ENCODE data around the gene CPZ. TPM values are rescaled to one million over a fixed set of nuclear protein-coding genes. Genes with fewer than 3 reads are reported as not detected.

The CPZ gene
- total RNA-seq, 1 donor from 2014 or later: not detected

GRCh38 chr4:8647094-8647570 is 54.6 kb downstream of the CPZ start:
- H3K4me2 ChIP-seq: peak overlapping the region; percentile 29
- no peaks in the 10 kb centered on the region for H3K9me3 ChIP-seq (ENCODE audit: low read depth)
- H3K9me3 Mint-ChIP-seq: no peaks in the 10 kb centered on the region
- H3K9ac ChIP-seq: no peak overlapping the region
- H3K4me3 Mint-ChIP-seq: no peak overlapping the region
- H3K36me3 Mint-ChIP-seq: no peaks in the 10 kb centered on the region
- H3K27me3 Mint-ChIP-seq (ENCODE audit: insufficient read depth, low read depth): peaks cover 22% of the 10 kb centered on the region
- no peak overlapping the region for H2AFZ ChIP-seq (replicated peaks)
- no peaks in the 10 kb centered on the region for H3F3A ChIP-seq (ENCODE audit: low read depth)
- peaks cover 29% of the 10 kb centered on the region for H3K4me1 ChIP-seq
- H3K27ac Mint-ChIP-seq: no peak overlapping the region
- no peaks in the 10 kb centered on the region for H3K79me2 ChIP-seq (ENCODE audit: low read depth)
- DNase-seq (ENCODE audit: low spot score): no peak
- H3K4me1 Mint-ChIP-seq: peaks cover 26% of the 10 kb centered on the region
- no peak for TF ChIP-seq CTCF (IDR thresholded peaks at IDR 0.05)
- TF ChIP-seq EZH2phosphoT487 (IDR thresholded peaks at IDR 0.05): no peak
- no peak for TF ChIP-seq EZH2 (IDR thresholded peaks at IDR 0.05)
- no peak overlapping the region for H3K4me3 ChIP-seq
- H3K27me3 ChIP-seq: no peaks in the 10 kb centered on the region
- H3K36me3 ChIP-seq: no peaks in the 10 kb centered on the region
- H4K20me1 ChIP-seq (ENCODE audit: low read depth): no peaks in the 10 kb centered on the region
- H3K27ac ChIP-seq: no peak overlapping the region

GRCh38 chr4:8647626-8648025 is 55.1 kb downstream of the CPZ start:
- H3K36me3 ChIP-seq: no peaks in the 10 kb centered on the region
- H4K20me1 ChIP-seq (ENCODE audit: low read depth): no peaks in the 10 kb centered on the region
- H3K4me1 ChIP-seq: peaks cover 29% of the 10 kb centered on the region
- H3K4me3 ChIP-seq: no peak overlapping the region
- TF ChIP-seq CTCF (IDR thresholded peaks at IDR 0.05) (no peak), EZH2 (IDR thresholded peaks at IDR 0.05) (no peak), EZH2phosphoT487 (IDR thresholded peaks at IDR 0.05) (no peak)
- no peaks in the 10 kb centered on the region for H3K27me3 ChIP-seq
- no peak overlapping the region for H3K9ac ChIP-seq
- no peak for DNase-seq (ENCODE audit: low spot score)
- Mint-ChIP-seq H3K27ac (no peak overlapping the region), H3K36me3 (no peaks in the 10 kb centered on the region), H3K27me3 (ENCODE audit: insufficient read depth, low read depth) (peaks cover 23% of the 10 kb centered on the region), H3K4me3 (no peak overlapping the region), H3K9me3 (no peaks in the 10 kb centered on the region), H3K4me1 (peaks cover 26% of the 10 kb centered on the region)
- H3K79me2 ChIP-seq (ENCODE audit: low read depth): no peaks in the 10 kb centered on the region
- H3K4me2 ChIP-seq: no peak overlapping the region
- H2AFZ ChIP-seq (replicated peaks): no peak overlapping the region
- no peak overlapping the region for H3K27ac ChIP-seq
- H3F3A ChIP-seq (ENCODE audit: low read depth): no peaks in the 10 kb centered on the region
- H3K9me3 ChIP-seq (ENCODE audit: low read depth): no peaks in the 10 kb centered on the region

GRCh38 chr4:8648296-8648695 is 55.7 kb downstream of the CPZ start:
- no peak overlapping the region for H3K9ac ChIP-seq
- no peak overlapping the region for H3K4me2 ChIP-seq
- H3F3A ChIP-seq (ENCODE audit: low read depth): no peaks in the 10 kb centered on the region
- peaks cover 21% of the 10 kb centered on the region for H3K27me3 Mint-ChIP-seq (ENCODE audit: insufficient read depth, low read depth)
- no peak overlapping the region for H3K4me3 Mint-ChIP-seq
- TF ChIP-seq CTCF (IDR thresholded peaks at IDR 0.05) (no peak), EZH2phosphoT487 (IDR thresholded peaks at IDR 0.05) (no peak), EZH2 (IDR thresholded peaks at IDR 0.05) (no peak)
- no peaks in the 10 kb centered on the region for H3K36me3 Mint-ChIP-seq
- H3K4me1 ChIP-seq: peaks cover 29% of the 10 kb centered on the region
- H3K4me3 ChIP-seq: no peak overlapping the region
- H2AFZ ChIP-seq (replicated peaks): no peak overlapping the region
- H3K4me1 Mint-ChIP-seq: peaks cover 26% of the 10 kb centered on the region
- H3K9me3 Mint-ChIP-seq: no peaks in the 10 kb centered on the region
- no peaks in the 10 kb centered on the region for H4K20me1 ChIP-seq (ENCODE audit: low read depth)
- no peaks in the 10 kb centered on the region for H3K27me3 ChIP-seq
- DNase-seq (ENCODE audit: low spot score): no peak
- H3K79me2 ChIP-seq (ENCODE audit: low read depth): no peaks in the 10 kb centered on the region
- no peaks in the 10 kb centered on the region for H3K36me3 ChIP-seq
- H3K27ac Mint-ChIP-seq: no peak overlapping the region
- H3K27ac ChIP-seq: no peak overlapping the region
- no peaks in the 10 kb centered on the region for H3K9me3 ChIP-seq (ENCODE audit: low read depth)
